ENCODE measurements around the gene SMIM14. TPM values are rescaled to one million over a fixed set of nuclear protein-coding genes. Genes with fewer than 3 reads are reported as not detected.
A peak's percentile ranks its signal among the peaks of the same experiment; 100 is the strongest.

The SMIM14 gene
- total and polyA plus RNA-seq, 9 of the 15 experiments (the other 6 are each of a cell fraction or from before 2014, with no cell fraction given), result 0.98 to 3.7 (median 2.2) TPM

DNA sequence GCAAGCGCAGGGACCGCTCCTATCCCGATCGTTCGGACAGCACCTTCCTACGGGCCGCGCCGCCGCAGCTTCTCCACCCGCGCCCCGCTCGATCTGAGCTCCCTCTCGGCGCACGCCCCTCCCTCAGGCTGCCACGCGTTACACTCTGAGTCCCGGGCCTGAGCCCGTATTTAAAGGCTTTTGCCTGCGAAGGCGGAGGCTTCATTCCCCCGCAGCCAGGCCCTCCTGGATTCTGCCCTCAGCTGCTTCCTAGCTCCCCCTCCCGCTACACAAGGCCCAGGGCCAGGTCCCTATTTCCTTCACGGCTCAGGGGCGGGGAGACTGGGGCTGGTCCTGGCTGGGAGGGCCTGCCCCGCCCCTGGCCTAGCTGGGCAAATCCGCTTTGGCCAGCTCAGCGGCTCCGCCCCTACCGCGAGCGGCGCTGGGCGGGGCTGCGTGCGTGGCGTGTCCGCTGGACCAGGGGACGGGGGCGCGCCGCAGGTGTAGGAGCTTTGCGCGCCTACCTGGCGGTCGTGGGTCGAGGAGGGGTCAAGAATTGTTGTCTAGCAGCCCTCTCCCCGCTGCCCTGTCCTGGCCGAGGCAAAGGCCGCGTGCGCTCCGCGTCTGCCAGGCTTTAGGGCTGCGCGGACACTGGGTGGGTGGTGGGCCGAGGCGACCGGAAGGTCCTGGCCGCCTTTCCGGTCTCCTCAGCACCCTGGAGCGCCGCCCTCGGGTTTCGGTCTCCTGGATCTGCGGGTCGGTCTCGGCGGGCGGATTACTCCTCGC lies 111.2 kb downstream of the SMIM14 start, which contains the start of gene UGDH (continued):
- TF ChIP-seq SP1 (CRISPR knock-in tag; IDR thresholded peaks at IDR 0.05) (peak; percentile 98), ZNF76 (CRISPR knock-in tag; IDR thresholded peaks at IDR 0.05; ENCODE audit: borderline replicate concordance) (0 out of 2 replicates have a peak, but pooled peaks have one; percentile 35), EP300 (IDR thresholded peaks at IDR 0.05; ENCODE audit: low read length) (peak; percentile 23; the same call in 1 of the 2 replicates), CCNT2 (IDR thresholded peaks at IDR 0.05; ENCODE audit: borderline replicate concordance, extremely low read depth, insufficient read length, low read depth, low read length) (peak; percentile 59), CHD4 (IDR thresholded peaks at IDR 0.05; ENCODE audit: insufficient read depth, insufficient replicate concordance, low read depth, low read length, poor library complexity, severe bottlenecking) (no peak), NR2C1 (IDR thresholded peaks at IDR 0.05) (no peak), NR2C1 (tag; IDR thresholded peaks at IDR 0.05) (peak; percentile 54), JUND (IDR thresholded peaks at IDR 0.05; ENCODE audit: borderline replicate concordance, low read depth, low read length) (no peak; the same call in none of the 2 replicates), JUND (tag; IDR thresholded peaks at IDR 0.05; ENCODE audit: borderline replicate concordance, low read depth, low read length) (peak; percentile 14; the same call in 1 of the 3 replicates), CREM (IDR thresholded peaks at IDR 0.05; ENCODE audit: low read depth) (peak; percentile 63), NCOR1 (IDR thresholded peaks at IDR 0.05) (no peak), PTBP1 (IDR thresholded peaks at IDR 0.05; ENCODE audit: low read depth, low read length) (no peak), MYC (IDR thresholded peaks at IDR 0.05; ENCODE audit: low read depth, low read length) (peak; percentile 90), MYC (CRISPR knock-in tag; IDR thresholded peaks at IDR 0.05; ENCODE audit: borderline replicate concordance, low read depth) (peak; percentile 72; the same call in 1 of the 2 replicates), NFE2 (IDR thresholded peaks at IDR 0.05; ENCODE audit: low read depth) (no peak), MXI1 (IDR thresholded peaks at IDR 0.05; ENCODE audit: low read depth, low read length) (peak; percentile 58; the same call in 1 of the 2 replicates), SAP30 (IDR thresholded peaks at IDR 0.05; ENCODE audit: borderline replicate concordance, insufficient read depth, low read depth, low read length, poor library complexity, severe bottlenecking) (peak; percentile 38), ZNF384 (IDR thresholded peaks at IDR 0.05; ENCODE audit: low read depth, low read length) (peak; percentile 6; the same call in 1 of the 2 replicates), CBX1 (IDR thresholded peaks at IDR 0.05; ENCODE audit: low read depth) (peak; percentile 35; the same call in 1 of the 2 replicates), HNRNPL (IDR thresholded peaks at IDR 0.05; ENCODE audit: low read depth, low read length) (0 out of 2 replicates have a peak, but pooled peaks have one; percentile 18), NCOA1 (IDR thresholded peaks at IDR 0.05; ENCODE audit: low read depth) (peak; percentile 58; the same call in 1 of the 2 replicates), MAFK (IDR thresholded peaks at IDR 0.05; ENCODE audit: low read length) (peak; percentile 1; the same call in 1 of the 2 replicates), KAT7 (CRISPR knock-in tag; IDR thresholded peaks at IDR 0.05; ENCODE audit: borderline replicate concordance) (peak; percentile 57; the same call in 1 of the 2 replicates), ELF4 (CRISPR knock-in tag; IDR thresholded peaks at IDR 0.05) (no peak), E2F3 (CRISPR knock-in tag; IDR thresholded peaks at IDR 0.05) (0 out of 2 replicates have a peak, but pooled peaks have one; percentile 65), KLF6 (CRISPR knock-in tag; IDR thresholded peaks at IDR 0.05; ENCODE audit: borderline replicate concordance) (peak; percentile 93)
- TF ChIP-seq, protein P1, sequence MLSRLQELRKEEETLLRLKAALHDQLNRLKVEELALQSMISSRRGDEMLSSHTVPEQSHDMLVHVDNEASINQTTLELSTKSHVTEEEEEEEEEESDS (CRISPR knock-in tag; IDR thresholded peaks at IDR 0.05), result no peak
- TF ChIP-seq, protein P2, sequence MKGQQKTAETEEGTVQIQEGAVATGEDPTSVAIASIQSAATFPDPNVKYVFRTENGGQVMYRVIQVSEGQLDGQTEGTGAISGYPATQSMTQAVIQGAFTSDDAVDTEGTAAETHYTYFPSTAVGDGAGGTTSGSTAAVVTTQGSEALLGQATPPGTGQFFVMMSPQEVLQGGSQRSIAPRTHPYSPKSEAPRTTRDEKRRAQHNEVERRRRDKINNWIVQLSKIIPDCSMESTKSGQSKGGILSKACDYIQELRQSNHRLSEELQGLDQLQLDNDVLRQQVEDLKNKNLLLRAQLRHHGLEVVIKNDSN (CRISPR knock-in tag; IDR thresholded peaks at IDR 0.05), result peak; percentile 52

Data from K562 (cell line).